ENCODE data around the gene CDK19.
"Not testable (repeated sequence)": the region's sequence is repeated elsewhere in the genome, so short reads cannot be mapped to it uniquely, and the experiment has no call there.

Gene CDK19

DNA sequence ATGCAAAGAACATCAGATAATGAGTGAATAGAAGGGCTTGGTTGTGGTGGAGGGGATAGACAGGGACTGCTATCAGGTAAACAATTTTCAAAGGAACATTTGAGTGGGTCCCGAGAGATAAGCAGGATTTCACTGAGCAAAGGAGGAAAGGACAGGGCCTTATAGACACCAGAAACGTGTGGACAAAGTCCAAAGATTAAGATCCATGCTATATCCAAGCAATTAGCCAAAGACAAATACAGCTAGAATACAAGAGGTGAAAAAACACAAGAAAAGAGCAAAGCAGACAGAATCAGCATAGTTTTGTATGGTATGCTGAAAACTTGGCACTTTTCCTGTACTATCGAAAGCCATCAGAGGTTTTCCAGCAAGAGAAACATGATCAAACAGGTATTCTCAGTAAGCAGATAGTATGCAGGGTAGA lies 59.8 kb downstream of the CDK19 start:
- DNase-seq = no peak

DNA sequence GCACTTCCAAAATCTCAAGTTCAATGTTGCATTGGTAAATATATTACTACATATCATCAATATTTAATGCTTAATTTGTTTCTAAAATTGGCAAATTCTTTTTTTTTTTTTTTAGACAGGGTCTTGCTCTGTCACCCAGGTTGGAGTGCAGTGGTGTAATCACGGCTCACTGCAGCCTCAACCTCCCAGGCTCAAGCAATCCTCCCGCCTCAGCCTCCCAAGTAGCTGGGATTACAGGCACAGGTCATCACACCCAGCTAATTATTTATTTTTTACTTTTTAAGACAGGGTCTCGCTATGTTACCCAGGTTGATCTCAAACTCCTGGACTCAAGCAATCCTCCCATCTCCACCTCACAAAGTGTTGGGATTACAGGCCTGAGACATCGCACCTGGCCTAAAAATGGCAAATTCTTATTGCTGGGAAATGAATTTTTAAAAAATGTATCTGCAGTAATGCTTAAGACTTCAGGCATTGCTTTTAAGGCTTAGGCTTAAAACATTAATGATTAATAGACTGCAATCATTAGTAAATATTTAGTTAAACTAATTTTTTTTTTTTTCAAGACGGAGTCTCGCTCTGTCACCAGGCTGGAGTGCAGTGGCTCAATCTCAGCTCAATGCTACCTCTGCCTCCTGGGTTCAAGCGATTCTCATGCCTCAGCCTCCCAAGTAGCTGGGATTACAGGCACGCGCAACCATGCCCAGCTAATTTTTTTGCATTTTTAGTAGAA lies 61.2 kb downstream of the CDK19 start:
- not testable (repeated sequence) for DNase-seq

DNA sequence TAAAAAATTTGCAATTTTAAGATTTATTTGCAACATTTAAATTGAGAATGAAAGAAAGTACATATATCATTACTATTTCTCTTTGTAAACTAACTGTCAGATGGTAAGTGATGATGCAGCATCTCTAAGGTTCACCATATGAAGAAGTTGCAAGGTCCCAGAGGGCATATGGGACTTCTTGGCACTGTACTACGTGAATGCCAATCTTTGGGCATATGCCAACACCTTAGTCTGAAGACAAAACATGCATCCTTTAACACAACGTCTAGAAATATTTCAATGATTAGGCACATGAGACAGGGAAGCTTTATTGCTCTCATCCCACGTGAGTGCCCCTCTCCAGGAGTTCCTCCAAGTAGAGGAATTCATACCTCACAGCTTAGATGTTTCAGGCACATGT lies 66.8 kb downstream of the CDK19 start:
- DNase-seq = no peak

DNA sequence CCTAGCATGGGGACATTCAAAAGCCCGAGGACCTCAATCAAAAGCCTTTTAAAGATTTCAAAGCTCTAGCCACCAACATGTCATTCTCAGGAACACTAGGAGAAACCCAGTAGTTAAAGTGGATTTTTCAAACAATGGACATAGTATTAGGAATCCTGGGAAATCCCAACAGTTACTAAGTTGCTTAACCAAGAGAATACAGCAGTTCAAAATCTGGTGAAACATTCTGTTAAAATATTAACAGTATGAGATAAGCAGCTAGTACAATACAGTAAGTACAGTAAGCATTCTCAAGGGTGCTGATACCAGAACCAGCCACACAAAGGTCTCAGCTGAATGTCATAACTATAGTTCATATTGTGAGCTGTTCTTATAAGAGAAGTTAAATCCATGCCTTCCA lies 68.6 kb downstream of the CDK19 start:
- no peak for DNase-seq

DNA sequence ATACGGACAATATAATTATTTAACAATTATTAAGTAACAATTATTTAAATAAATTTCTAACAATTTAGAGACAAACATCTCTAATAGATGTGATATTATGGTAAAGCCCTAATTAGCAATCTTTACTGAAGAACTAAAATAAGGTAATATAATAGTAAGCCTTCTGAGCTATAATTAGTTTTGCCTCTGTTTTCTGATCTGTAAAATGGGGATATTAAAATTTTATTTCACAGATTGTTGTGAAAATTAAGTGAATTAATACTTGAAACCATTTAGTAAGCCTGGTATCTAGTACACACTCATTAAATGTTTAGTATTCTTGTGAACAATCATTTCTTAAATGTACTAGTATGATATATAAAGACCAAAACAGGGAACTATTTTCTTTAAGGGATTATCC lies 70.3 kb downstream of the CDK19 start:
- no peak for DNase-seq

DNA sequence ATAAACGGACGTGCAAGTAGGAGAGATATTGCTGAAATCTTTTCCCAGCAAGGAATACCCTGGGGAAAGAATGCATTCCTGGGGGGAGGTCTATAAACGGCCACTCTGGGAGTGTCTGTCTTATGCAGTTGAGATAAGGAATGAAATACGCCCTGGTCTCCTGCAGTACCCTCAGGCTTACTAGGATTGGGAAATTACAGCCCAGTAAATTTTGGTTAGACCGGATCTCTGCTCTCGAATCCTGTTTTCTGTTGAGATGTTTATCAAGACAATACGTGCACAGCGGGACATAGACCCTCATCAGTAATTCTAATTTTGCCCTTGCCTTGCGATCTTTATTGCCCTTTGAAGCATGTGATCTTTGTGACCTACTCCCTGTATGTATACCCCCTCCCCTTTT lies 72.7 kb downstream of the CDK19 start:
- DNase-seq = not testable (repeated sequence)

DNA sequence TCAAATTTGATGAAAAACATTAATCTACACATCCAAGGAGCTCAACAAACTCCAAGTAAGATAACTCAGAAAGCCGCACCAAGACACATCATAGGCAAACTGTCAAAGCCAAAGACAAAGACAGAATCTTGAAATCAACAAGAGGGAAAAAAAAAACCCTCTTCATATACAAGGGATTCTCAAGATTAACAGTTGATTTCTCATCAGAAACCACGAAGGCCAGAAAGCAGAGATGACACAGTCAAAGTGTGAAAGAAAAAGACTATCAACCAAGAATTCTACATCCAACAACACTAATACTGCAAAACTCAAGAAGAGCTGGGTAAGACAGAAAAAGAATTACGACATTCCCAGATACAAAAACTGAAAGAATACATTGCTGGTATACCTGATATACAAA lies 73.8 kb downstream of the CDK19 start:
- DNase-seq = no peak

DNA sequence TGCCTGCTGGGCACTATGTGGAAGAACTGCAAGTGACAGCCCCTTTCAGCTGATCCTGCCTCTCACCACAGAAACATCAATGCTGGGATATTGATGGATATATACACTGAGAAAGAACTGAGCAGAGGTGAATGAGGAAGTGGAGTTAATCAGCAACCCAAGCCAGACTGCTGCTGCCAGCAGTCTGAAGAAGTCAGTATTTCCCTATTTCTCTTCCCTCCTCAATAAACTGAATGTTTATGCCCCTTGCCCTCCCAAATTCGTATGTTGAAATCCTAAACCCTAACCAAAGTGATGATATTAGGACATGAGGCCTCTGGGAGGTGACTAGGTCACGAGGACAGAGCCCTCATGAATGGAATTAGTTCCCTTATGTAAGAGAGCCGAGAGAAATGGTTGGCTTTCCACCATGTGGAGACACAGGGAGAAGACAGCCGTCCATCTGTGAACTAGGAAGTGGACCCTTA lies 76.3 kb downstream of the CDK19 start:
- no peak for DNase-seq

DNA sequence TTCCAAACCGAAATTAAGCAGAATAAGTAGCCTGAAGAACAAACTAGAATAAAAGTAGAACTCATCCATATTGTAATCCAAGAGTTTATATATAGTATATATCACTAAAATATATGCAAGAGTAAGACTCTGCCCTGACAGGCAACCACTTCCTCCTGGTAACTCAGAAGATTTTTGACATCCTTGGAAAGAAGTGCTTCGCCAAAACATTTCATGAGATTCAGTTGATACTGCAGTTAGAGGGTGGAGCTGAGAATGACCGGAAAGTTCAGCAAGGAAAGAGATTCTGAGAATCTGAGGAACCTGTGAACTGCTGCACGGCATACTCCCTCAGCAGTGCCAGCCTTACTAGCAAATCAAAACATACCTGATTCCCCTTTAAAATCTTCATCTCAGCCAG lies 79.6 kb downstream of the CDK19 start:
- DNase-seq = no peak

DNA sequence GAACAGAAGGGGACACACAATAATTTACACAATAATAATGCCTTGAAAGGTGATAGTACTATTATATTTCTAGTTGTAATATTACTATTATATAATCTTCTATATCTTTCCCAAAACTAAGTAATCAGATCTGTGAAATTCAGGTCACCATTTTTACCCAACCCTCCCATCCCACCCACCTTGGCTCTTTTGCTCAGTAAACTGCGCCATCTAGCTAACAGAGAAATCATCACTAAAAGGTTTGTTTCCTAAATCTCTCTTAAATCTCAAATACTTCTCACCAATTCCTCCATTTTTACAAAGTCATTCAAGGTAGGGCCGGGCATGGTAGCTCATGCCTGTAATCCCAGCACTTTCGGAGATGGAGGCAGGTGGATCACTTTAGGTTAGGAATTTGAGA lies 83.4 kb downstream of the CDK19 start:
- no peak for DNase-seq

DNA sequence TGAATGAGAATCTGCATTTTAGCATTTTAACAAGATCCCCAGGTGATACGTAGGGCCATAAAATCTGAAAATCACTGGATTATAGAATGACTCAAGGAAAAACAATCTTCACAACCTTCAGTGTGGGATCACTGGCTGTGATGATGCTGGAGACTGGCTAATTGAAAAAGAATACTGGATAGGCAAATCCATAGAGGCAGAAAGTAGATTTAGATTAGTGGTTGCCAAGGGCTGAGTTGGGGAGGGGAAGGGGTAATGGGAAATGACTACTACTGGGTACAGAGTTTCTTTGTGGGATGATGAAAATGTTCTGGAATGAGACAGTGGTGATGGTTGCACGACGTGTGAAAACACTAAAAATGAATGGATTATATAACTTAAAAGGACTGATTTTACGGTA lies 84.1 kb downstream of the CDK19 start:
- no peak for DNase-seq

DNA sequence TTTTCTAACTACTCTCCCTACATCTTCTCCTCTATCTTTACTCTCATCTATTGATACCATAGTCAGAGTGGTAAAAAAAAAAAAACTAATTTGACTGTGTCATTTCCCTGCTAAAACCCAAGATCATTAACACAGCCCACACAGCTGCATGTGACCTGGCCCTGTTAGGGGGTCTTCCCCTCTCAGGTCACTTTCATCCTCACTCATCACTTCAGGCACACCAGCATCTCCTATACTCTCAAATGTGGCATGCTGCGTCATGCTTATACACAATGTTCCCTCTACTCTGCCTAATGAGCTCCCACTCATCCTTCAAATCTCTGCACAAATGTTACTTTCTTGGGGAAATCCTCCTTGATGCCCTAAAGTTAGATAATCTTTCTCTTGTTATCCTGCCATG lies 86.8 kb downstream of the CDK19 start:
- no peak for DNase-seq

DNA sequence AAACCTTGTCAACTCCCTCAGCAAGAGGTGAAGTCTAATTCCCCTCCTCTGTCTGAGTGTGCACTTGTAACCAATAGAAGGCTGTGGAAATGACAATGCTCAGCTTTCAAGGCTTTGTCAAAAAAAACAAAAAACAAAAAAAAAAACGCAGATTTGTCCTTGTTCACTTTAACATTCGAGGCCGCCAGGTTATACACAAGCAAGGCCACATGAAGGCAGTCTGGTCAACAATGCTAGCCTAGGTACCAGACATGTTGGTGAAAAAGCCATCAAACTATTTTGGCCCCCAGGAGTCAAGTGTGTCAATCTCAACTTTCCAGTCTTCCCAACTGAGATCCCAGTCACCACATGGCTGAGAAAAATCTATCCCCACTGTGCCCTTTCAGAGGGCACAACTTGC lies 92.3 kb downstream of the CDK19 start:
- no peak for DNase-seq

DNA sequence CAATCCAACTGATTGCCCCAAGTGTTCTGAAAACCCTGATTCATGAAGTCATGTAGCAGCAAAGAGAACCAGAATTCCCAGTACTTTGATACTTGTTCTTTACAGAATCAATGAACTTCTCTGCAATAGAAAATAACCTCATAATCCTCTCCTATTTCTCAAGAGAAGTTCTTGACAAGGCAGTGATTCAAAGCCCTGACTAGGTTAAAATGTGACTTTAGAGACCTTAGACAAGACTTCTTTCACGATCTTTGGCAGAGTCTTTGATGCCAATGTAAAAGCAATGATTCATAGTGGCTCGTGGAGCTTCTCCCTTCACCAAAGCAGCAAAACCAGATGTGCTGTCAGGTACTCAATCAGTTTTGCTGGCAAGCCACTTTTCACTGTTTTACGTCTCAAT lies 95.2 kb downstream of the CDK19 start:
- DNase-seq = no peak

DNA sequence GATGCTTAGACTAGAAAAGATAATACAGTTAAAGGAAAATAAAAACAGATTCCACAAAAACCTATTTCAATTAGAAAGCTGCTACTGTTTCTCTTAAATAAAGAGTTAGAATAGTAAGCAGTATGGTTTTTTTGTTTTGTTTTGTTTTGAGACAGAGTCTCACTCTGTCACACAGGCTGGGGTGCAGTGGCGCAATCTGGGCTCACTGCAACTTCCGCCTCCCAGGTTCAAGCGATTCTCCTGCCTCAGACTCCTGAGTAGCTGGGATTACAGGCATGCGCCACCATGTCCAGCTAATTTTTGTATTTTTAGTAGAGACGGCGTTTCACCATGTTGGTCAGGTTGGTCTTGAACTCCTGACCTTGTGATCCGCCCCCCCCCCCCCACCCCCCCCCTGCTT lies 95.7 kb downstream of the CDK19 start:
- not testable (repeated sequence) for DNase-seq

DNA sequence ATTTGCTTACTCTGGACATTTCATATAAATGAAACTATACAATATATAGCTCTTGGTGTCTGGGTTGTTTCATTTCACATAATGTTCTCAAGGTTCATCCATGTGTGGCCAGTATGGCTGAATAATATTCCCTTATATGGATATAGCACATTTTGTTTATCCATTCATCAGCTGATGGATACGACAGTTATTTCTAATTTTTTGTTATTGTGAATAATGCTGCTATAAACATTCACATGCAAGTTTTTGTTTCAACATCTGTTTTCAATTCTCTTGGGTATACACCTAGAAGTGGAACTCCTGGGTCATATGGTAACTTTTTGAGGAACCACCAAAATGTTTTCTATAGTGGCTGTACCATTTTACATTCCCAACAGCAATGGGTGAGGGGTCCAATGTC lies 101.1 kb downstream of the CDK19 start:
- DNase-seq = no peak

DNA sequence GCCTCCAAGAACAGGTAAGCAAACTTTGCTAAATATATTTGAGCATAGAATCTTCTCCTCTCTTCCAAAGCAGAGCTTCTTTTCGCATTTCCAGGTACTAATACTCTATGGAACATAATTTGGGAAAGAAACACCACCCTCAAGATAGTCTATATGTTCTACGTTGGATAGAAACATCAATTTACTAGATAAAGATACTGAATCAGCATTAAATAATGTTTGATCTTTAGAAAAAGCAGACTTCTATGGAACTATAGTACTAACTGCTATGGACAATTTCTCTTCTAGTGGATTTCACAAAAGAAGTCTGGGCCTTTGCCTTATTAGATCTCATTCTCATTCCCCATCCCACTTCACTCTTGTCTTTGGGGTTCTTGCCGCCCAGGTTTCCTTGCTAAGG lies 103.0 kb downstream of the CDK19 start:
- no peak for DNase-seq

DNA sequence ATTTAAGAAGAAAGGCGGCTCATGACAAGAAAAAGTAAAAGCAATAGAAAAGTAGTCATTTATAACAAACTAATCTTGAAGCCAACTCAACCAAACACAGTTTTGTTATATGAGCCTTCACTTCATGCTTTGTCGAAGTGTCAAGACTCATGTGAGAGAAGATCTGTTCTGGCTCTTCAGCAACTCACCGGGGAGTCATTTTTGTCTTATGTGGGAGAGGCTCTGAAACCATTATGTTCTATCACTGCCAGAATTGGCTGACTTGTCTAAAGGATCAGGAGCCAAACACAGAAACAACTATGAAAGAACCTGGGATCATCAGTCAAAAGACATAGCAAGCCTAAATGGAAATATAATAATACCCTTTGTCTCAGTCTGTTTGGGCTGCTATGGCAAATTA lies 105.2 kb downstream of the CDK19 start:
- no peak for DNase-seq

DNA sequence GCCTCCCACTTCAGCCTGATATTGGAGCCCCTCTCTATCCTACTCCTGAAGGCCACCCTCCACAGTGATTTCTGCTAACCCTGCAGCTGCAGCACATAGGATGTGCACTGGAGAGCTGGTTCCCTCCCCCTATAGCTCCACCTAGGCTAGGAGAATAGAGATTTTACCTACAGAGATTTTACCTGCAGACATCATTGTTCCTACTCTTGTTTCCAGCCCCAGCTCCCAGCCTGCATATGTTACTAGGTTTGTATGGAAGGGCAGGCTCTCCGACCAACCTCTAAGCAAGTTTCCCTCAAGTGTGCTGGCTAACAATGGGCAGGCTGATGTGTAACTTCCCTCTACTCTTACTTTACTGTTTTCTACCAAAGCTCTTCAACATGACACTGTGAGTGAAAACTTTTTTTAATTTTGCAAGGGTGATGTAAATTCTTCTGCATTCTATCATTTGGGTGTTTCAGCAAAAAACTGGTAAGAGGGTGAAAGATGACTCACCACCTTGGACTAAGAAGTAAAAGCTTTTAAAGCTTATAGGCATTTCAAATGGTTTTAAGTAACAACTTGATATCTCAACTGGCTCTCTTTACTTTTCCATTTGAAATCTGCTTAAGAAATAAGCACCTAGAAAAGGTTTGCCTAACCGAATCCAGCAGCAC lies 106.8 kb downstream of the CDK19 start:
- no peak for DNase-seq

DNA sequence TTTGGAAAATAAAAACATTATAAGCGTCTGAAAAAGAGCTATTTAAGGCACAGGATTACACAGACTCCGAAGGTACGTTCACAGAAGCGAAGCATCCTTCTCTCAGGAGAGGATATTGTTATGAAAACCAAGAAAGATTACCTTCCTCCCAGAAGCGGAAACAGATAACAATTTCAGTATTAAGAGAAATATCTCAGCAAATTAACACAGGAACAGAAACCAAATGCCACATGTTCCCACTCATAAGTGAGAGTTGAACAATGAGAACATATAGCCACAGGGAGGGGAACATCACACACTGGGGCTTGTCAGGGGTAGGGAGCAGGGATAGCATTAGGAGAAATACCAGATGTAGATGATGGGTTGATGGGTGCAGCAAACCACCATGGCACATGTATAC lies 109.7 kb downstream of the CDK19 start:
- DNase-seq = no peak

DNA sequence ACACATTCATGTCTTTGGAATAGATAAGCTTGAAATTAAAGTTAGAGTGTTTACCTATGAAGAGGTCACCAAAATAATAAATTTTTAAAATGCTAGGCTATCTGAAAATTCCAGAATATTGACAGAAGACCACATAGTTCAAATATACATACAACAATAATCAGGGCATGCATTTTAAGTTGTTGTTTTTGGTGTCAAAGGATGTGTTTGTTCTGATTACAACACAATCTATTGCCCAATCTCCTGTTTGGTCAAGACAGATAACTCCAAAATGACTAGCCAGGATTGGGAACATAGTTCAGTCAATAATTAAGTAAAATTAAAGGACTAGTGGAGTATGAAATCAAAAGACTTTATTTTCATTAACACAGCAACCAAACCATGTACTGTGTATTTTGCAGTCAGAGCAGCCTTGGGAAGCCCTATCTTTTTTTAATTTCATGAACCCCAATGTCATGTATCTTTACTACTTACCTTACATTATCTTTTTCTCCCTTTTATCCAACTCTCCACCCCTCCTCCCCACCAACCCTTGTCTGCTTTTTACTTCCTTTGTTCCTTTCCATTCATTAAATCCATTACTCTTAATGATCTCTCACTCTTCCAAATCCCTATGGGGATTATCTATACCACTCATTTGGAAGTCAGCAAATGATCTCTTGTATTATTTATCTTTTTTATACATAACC lies 111.2 kb downstream of the CDK19 start:
- DNase-seq = no peak

DNA sequence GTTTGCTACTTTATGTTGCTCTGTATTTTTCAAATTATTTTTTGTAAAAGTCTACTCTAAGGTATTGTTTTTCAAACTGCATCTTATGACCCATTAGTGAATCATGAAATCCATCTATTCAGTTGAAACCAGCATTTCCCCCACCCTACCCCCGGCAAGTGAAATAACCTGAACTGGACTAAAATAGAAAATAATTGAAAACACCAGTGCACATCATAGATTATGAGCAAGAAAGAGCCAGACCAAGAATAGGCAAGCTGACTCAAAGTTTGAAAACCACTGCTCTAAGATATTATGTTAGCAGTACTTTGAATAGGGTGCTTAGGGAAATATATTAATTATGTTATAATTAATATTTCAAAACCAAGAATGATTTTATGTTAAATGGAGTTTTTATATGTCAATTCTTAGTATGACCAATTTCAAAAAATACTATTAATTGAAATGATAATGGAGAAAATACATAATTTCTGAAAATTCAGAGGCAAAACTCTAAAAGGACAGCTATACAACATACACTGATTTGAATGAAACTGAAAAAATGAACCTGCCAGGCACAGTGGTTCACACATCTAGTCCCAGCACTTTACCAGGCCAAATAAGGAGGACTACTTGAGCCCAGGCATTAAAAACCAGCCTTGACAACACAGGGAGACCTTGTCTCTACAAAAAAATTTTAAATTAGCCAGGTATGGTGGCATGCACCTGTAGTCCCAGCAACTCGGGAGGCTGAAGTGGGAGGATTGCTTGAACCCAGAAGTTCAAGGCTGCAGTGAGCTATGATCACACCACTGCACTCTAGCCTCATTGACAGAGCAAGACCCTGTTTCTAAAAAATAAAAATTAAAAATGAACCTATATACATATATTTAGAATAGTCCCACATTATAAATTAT lies 112.0 kb downstream of the CDK19 start:
- no peak for DNase-seq

DNA sequence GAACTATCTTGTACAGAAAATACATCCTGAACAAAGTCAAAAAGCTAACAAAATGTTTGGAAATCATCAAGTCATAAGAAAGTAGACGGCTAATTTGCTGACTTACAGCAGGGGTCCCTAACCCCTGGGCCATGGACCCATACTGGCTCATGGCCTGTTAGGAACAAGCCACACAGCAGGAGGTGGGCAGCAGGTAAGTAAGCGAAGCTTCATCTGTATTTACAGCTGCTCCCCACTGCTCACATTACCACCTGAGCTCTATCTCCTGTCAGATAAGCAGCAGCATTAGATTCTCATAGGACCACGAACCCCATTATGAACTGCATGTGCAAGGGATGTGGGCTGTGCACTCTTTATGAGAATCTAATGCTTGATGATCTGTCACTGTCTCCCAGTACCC lies 115.5 kb downstream of the CDK19 start:
- DNase-seq = no peak

Data from activated naive CD4-positive, alpha-beta T cell (primary cell).